Measurements from ENCODE around the gene SEPSECS. TPM values are rescaled to one million over a fixed set of nuclear protein-coding genes. Genes with fewer than 3 reads are reported as not detected.

SEPSECS gene
- total RNA-seq, 1 donor from 2014 or later: 11.3 TPM

DNA sequence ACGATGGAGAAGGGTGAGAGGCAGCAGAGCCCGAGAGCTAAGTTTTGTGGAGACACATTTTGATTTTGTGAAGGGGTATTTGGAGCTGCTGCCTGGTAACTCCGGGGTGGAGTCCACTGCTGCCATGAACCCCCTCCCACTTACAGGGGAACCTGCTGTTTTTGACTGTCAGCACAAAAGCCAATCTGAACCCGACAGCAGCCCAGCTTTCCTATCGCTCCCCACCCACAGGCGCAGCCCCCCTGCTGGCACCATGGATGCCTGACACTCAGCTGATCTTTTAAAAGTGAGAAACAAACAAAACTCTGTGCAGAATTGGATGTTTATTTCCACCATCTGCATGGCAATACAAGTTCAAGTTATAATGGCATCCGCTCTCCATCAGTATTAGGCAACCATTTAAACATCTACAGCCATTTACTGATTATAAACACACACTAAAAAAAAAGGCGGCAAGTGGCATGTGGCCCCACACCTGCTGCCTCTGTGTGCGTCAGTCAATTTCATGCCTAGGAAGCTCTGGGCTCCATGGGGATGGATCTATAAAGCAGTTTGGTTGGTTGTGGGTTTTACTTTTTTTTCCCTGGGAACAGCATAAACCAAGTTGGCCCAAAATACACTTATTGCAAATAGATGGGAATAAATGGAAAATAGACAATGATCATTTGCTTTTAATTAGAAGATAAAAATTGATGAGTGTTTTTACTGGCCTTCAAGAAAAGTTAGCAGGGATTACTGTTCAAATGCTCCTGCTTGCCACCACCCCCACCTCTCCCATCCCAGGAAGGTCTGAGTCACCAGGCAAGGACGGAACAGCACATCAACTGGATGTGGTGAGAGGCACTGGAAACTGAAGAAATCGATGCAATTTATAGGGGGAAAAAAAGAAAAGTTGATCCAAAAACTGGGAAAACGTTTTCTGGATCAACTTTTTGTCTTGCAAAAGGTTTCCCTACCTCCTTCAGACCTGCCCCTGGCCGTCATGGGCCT, 46.0 kb downstream of the SEPSECS start:
- DNase-seq: no peak
- no peaks in the 10 kb centered on the region for H3K27me3 ChIP-seq (ENCODE audit: low read depth)
- intact Hi-C loops (cut with DNase I): no loop called here

DNA sequence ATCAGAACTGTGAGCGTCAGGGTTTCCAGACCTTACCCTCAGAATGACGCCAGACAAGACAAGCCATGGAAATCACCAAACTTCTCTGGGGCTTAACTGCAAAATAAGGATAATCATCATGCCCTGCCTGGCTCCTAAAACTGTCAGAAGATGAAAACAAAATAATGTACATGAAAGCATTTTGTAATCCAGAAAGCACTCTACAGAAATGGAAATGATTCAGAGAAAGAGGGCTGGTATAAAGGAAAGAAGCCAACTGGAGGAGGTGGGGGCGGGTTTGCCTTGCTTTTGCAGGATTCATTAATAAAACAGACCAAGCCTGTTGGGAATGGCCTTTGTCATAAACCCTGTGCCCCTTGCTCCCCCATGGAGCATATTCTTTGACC, 47.3 kb downstream of the SEPSECS start:
- Histone ChIP-seq H3K27ac (no peak overlapping the region), H3K9me3 (no peaks in the 10 kb centered on the region)
- TF ChIP-seq, protein P1, sequence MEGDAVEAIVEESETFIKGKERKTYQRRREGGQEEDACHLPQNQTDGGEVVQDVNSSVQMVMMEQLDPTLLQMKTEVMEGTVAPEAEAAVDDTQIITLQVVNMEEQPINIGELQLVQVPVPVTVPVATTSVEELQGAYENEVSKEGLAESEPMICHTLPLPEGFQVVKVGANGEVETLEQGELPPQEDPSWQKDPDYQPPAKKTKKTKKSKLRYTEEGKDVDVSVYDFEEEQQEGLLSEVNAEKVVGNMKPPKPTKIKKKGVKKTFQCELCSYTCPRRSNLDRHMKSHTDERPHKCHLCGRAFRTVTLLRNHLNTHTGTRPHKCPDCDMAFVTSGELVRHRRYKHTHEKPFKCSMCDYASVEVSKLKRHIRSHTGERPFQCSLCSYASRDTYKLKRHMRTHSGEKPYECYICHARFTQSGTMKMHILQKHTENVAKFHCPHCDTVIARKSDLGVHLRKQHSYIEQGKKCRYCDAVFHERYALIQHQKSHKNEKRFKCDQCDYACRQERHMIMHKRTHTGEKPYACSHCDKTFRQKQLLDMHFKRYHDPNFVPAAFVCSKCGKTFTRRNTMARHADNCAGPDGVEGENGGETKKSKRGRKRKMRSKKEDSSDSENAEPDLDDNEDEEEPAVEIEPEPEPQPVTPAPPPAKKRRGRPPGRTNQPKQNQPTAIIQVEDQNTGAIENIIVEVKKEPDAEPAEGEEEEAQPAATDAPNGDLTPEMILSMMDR (IDR thresholded peaks at IDR 0.05): no peak

More for the DNA sequence above, 46.0 kb downstream of the SEPSECS start:
- H3K9me3 ChIP-seq: no peaks in the 10 kb centered on the region
- no peak for ATAC-seq
- no peaks in the 10 kb centered on the region for H3K4me1 ChIP-seq
- H3K36me3 ChIP-seq: no peaks in the 10 kb centered on the region
- TF ChIP-seq, protein P1 (IDR thresholded peaks at IDR 0.05): no peak
- no peak overlapping the region for H3K27ac ChIP-seq
- H3K4me3 ChIP-seq: no peak overlapping the region

DNA sequence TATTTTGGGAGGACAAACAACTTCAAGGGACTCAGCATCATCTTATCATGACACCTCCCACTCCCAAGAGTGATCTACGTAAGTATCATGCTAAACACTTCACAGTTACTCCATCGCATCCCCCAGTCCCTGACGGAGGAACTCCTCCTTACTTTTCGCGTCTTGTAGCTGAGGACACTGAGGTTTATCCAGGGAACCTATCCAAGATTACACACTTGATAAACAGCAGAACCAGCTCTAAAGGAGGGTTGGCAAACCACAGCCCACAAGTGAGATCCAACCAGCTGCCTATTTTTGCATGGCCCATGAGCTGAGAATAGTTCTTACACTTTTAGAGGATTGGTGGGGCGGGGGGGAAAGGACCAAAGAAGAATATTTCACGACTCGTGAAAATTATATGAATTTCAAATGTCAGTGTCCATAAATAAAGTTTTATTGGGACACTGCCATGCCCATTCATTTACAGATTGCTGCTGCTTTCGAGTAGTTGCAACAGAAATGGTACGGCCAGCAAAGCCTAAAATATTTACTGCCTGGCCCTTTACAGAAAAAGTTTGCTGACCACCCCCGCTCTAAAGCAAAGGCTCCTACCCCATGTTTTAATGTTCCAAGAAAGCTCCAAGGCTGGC, 47.8 kb downstream of the SEPSECS start:
- ATAC-seq: no peak
- no peaks in the 10 kb centered on the region for H3K9me3 ChIP-seq
- intact Hi-C loops (cut with DNase I): no loop called here
- H3K27ac ChIP-seq: no peak overlapping the region
- no peaks in the 10 kb centered on the region for H3K4me1 ChIP-seq
- no peaks in the 10 kb centered on the region for H3K27me3 ChIP-seq (ENCODE audit: low read depth)
- TF ChIP-seq, protein P1 (IDR thresholded peaks at IDR 0.05): no peak
- H3K4me3 ChIP-seq: no peak overlapping the region
- no peaks in the 10 kb centered on the region for H3K36me3 ChIP-seq
- DNase-seq: no peak

More for the DNA sequence above, 47.3 kb downstream of the SEPSECS start:
- Histone ChIP-seq H3K4me3 (no peak overlapping the region), H3K4me1 (no peaks in the 10 kb centered on the region), H3K27me3 (ENCODE audit: low read depth) (no peaks in the 10 kb centered on the region), H3K36me3 (no peaks in the 10 kb centered on the region)
- intact Hi-C loops (cut with DNase I): no loop called here
- no peak for DNase-seq
- no peak for ATAC-seq

DNA sequence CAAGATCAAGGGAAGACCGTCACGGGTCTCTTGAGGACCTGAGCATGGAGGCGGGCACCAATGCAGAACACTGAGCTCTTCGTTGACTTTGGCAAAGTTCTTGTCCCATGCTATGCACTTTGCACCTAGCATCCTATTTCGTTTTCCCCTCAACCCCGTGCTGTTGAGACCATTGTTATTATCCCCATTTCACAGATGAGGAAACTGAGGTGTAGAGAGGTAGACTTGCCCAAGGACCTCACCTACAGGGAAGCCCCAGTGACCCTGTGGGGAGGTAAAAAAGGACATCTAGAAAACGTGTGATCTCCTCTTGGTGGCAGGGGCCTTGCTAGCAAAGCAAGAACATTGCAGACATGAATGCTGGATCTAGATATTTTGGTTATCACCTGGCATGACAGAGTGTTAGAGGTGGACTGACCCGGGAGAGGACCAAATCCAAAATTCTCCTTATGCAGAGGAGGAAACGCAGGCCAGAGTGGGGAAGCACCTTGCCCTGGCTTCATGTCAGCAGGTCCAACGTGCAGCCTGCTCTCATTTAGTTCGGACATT, 48.5 kb downstream of the SEPSECS start:
- DNase-seq (no peak), ATAC-seq (no peak)
- no peak overlapping the region for H3K27ac ChIP-seq
- no peaks in the 10 kb centered on the region for H3K4me1 ChIP-seq
- intact Hi-C loops (cut with DNase I): no loop called here
- no peaks in the 10 kb centered on the region for H3K36me3 ChIP-seq
- H3K4me3 ChIP-seq: no peak overlapping the region
- no peaks in the 10 kb centered on the region for H3K27me3 ChIP-seq (ENCODE audit: low read depth)
- TF ChIP-seq, protein P1 (IDR thresholded peaks at IDR 0.05): no peak
- no peaks in the 10 kb centered on the region for H3K9me3 ChIP-seq

DNA sequence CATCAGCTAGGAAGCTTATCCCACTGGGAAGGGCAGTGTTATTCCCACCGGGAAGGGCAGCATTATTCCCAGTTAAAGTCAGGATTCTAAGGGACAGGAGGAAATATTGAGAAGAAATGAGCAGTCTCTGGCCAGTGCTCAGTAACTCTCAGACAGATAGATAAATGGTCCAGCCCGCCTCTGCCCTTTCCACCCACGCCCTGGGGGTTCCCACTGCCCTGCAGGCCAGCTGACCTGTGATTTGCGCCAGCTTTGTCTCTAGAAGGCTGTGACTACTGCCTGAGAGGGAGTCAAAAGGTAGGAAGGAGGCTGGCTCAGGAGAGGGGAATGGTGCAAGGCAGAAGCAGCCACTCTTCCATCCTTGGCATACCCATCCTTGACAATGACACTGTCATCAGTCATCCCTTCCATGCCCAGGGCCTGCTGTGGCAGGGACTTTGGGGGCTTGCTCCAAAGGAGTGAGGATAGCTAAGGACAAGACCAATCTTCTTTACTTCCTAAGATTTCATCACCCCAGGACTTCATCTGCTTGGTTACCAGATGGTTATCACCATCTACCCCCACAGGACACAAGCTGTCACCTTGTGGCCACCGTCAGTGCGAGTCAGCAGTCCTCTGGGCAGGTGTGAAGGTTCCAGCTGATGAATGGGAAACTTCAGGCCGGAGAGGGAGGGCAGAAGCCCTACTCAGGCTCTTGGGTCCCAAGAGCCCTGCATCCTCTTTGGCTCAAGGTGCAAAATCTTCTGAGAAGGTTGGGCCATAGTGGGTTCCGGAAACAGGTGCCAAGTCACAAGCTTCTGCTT, 49.5 kb downstream of the SEPSECS start:
- ATAC-seq: no peak

More for the DNA sequence above, 49.5 kb downstream of the SEPSECS start:
- Histone ChIP-seq H3K4me1 (no peaks in the 10 kb centered on the region), H3K27ac (no peak overlapping the region), H3K9me3 (no peaks in the 10 kb centered on the region), H3K4me3 (no peak overlapping the region), H3K36me3 (no peaks in the 10 kb centered on the region), H3K27me3 (ENCODE audit: low read depth) (no peaks in the 10 kb centered on the region)
- no peak for DNase-seq
- intact Hi-C loops (cut with DNase I): no loop called here
- TF ChIP-seq, protein P1 (IDR thresholded peaks at IDR 0.05): no peak

All from lower lobe of right lung (tissue), 2 donors.